ENCODE measurements around the gene CDH4.

DNA sequence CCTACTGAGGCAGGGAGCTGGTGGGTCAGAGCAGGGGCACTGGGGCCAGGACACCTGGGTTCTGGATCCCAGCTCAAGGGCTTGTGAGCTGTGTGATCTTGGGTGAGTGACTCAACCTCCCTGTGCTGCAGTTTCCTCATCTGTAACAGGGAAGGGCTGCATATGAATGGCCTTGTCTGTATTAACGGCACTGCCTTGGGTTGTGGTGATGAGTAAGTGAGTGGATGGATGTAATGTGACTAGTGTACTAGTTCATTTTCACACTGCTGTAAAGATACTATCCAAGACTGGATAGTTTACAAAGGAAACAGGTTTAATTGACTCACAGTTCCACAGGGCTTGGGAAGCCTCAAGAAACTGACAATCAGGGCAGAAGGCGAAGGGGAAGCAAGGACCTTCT lies 580.1 kb downstream of the CDH4 start:
- TF ChIP-seq, protein P1, sequence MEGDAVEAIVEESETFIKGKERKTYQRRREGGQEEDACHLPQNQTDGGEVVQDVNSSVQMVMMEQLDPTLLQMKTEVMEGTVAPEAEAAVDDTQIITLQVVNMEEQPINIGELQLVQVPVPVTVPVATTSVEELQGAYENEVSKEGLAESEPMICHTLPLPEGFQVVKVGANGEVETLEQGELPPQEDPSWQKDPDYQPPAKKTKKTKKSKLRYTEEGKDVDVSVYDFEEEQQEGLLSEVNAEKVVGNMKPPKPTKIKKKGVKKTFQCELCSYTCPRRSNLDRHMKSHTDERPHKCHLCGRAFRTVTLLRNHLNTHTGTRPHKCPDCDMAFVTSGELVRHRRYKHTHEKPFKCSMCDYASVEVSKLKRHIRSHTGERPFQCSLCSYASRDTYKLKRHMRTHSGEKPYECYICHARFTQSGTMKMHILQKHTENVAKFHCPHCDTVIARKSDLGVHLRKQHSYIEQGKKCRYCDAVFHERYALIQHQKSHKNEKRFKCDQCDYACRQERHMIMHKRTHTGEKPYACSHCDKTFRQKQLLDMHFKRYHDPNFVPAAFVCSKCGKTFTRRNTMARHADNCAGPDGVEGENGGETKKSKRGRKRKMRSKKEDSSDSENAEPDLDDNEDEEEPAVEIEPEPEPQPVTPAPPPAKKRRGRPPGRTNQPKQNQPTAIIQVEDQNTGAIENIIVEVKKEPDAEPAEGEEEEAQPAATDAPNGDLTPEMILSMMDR (IDR thresholded peaks at IDR 0.05), result no peak
- TF ChIP-seq EZH2 (IDR thresholded peaks at IDR 0.05; ENCODE audit: borderline replicate concordance, insufficient read depth, low read depth, low read length, poor library complexity, severe bottlenecking), result no peak

Measured in B cell (primary cell).